ENCODE results near the gene HABP2. TPM values are rescaled to one million over a fixed set of nuclear protein-coding genes. Genes with fewer than 3 reads are reported as not detected.

Gene HABP2
- total RNA-seq, 1 donor from 2014 or later = 0.11 TPM

DNA sequence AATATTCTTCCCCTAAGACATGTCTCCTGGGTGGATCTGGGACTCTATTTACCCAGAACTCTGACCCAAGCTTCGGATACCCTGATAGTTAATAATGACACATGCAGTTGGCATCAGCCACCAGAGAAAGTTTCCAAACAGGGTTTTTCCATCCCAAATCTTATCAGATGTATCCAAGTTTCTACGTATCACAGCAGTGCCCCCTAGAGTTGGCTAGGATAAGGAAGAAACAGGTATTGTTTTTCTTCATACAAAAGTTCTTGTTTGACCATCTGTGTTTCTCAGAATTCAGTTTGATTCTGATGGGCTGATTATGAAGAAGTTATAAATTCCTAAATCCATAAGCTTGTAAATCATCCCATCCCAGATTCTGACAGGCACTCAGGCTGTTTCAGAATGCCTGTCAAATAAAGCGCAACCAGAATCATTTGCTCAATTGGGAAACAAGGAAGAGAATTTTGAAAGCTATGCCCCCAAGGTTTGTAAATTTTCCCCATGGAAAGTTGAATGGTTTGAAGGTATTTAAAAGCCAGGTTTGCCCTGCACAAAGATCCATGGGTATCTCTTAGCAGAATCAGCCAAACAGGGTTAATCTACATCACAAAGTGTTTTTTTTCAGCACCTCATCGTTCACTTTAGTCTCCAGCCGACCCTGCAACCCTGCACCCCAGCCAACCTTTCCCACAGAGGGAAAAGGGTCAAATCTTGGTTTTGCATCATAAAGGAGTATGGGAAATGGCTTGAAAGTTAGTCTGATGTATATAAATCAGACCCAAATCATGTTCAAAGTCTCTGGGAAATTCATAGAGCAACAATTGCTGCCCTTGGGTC is 63.6 kb downstream of the HABP2 start:
- no peaks in the 10 kb centered on the region for H3K36me3 Mint-ChIP-seq (ENCODE audit: unreplicated experiment)
- TF ChIP-seq, protein P1, sequence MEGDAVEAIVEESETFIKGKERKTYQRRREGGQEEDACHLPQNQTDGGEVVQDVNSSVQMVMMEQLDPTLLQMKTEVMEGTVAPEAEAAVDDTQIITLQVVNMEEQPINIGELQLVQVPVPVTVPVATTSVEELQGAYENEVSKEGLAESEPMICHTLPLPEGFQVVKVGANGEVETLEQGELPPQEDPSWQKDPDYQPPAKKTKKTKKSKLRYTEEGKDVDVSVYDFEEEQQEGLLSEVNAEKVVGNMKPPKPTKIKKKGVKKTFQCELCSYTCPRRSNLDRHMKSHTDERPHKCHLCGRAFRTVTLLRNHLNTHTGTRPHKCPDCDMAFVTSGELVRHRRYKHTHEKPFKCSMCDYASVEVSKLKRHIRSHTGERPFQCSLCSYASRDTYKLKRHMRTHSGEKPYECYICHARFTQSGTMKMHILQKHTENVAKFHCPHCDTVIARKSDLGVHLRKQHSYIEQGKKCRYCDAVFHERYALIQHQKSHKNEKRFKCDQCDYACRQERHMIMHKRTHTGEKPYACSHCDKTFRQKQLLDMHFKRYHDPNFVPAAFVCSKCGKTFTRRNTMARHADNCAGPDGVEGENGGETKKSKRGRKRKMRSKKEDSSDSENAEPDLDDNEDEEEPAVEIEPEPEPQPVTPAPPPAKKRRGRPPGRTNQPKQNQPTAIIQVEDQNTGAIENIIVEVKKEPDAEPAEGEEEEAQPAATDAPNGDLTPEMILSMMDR (IDR thresholded peaks at IDR 0.05) = peak; percentile 43
- H3K4me3 Mint-ChIP-seq (ENCODE audit: unreplicated experiment) = no peak overlapping the region
- peaks cover 79% of the 10 kb centered on the region for H3K27me3 Mint-ChIP-seq (ENCODE audit: unreplicated experiment)
- no peak for DNase-seq (ENCODE audit: extremely low spot score, unreplicated experiment)
- H3K27ac Mint-ChIP-seq (ENCODE audit: unreplicated experiment) = no peak overlapping the region
- no peaks in the 10 kb centered on the region for H3K9me3 Mint-ChIP-seq (ENCODE audit: unreplicated experiment)
- H3K4me1 Mint-ChIP-seq (ENCODE audit: unreplicated experiment) = no peaks in the 10 kb centered on the region

DNA sequence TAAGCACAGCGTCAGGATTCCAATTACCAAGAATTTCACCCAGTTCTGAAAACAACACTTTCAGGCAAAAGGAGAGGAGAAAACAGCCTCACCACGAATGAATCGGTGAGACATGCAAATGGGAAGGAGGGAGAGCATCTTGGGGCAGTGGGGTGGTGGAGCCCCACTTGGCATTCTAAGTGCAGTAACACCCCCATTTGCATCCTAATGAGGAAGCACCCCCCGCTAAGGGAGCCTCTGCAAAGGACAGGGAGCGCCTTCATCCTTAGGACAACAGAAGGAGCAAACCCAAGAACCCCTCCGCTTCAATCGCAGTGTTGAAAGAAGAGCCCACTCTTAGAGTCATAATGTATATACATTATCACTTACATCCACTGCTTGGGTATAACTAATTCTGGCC is 64.2 kb downstream of the HABP2 start:
- no peaks in the 10 kb centered on the region for H3K4me1 Mint-ChIP-seq (ENCODE audit: unreplicated experiment)
- TF ChIP-seq, protein P1 (IDR thresholded peaks at IDR 0.05) = no peak
- no peaks in the 10 kb centered on the region for H3K9me3 Mint-ChIP-seq (ENCODE audit: unreplicated experiment)
- DNase-seq (ENCODE audit: extremely low spot score, unreplicated experiment) = no peak
- no peak overlapping the region for H3K27ac Mint-ChIP-seq (ENCODE audit: unreplicated experiment)
- H3K36me3 Mint-ChIP-seq (ENCODE audit: unreplicated experiment) = no peaks in the 10 kb centered on the region
- no peak overlapping the region for H3K4me3 Mint-ChIP-seq (ENCODE audit: unreplicated experiment)
- peaks cover 77% of the 10 kb centered on the region for H3K27me3 Mint-ChIP-seq (ENCODE audit: unreplicated experiment)

DNA sequence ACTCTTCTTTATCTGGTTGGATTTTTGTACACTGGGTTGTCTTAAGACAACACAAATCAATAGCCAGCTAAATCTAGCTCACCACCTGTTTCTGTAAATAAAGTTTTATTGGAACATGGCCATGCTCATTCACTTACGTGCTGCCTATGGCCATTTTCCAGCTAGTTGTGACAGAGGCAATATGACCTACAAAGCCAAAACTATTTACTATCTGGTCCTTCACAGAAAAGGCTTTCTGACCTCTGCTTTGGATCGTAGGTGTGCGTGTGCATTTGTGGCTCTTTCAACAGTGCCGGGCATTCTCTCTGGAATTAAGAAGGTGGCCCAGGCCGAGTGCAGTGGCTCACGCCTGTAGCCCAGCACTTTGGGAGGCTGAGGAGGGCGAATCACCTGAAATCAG is 65.5 kb downstream of the HABP2 start:
- Mint-ChIP-seq H3K4me1 (ENCODE audit: unreplicated experiment) (no peaks in the 10 kb centered on the region), H3K27me3 (ENCODE audit: unreplicated experiment) (peaks cover 76% of the 10 kb centered on the region)

DNA sequence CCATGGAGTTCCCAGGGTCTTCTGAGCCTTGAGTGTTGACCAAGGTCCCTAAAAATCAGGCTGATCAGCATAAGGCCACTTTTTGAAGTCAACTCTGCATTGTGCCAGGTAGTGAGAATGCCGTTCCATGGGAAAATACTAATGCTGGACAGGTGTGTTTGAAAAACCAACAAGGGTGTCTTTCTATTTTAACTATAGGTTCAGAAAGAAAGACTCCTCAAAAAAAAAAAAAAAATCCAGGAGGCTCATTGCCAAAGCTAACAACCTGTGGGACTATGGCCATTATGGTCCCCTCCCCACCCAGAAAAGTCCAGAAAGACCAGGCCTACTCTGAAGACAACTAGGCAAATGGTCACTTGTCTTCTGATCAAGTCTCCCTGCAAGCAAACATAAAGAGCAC is 66.5 kb downstream of the HABP2 start:
- Mint-ChIP-seq H3K36me3 (ENCODE audit: unreplicated experiment) (no peaks in the 10 kb centered on the region), H3K9me3 (ENCODE audit: unreplicated experiment) (no peaks in the 10 kb centered on the region), H3K4me1 (ENCODE audit: unreplicated experiment) (no peaks in the 10 kb centered on the region), H3K27ac (ENCODE audit: unreplicated experiment) (no peak overlapping the region), H3K4me3 (ENCODE audit: unreplicated experiment) (no peak overlapping the region), H3K27me3 (ENCODE audit: unreplicated experiment) (peaks cover 76% of the 10 kb centered on the region)
- TF ChIP-seq, protein P1 (IDR thresholded peaks at IDR 0.05) = no peak
- DNase-seq (ENCODE audit: extremely low spot score, unreplicated experiment) = no peak

More for the DNA sequence above, 65.5 kb downstream of the HABP2 start:
- H3K4me3 Mint-ChIP-seq (ENCODE audit: unreplicated experiment) = no peak overlapping the region
- TF ChIP-seq, protein P1 (IDR thresholded peaks at IDR 0.05) = no peak
- DNase-seq (ENCODE audit: extremely low spot score, unreplicated experiment) = no peak
- no peaks in the 10 kb centered on the region for H3K9me3 Mint-ChIP-seq (ENCODE audit: unreplicated experiment)
- no peaks in the 10 kb centered on the region for H3K36me3 Mint-ChIP-seq (ENCODE audit: unreplicated experiment)
- no peak overlapping the region for H3K27ac Mint-ChIP-seq (ENCODE audit: unreplicated experiment)

DNA sequence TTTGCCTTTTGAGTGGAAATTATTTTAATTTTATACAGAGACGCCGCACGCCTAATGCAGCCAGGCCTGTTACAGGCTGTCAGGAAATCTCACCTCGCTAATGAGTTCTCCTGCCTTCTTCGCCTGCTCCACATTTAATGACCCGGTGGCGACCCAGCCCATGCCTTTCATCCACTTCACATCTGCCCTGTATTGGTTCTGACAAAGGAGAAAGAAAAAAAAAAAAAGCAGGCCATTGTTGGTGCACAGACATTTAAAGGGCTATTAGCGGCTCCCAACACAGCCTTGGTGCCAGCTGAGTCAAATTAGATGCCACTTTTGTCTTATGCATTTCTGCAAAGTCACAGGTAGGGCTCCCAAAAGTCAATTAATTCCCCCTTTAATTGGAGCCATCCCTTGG is 67.7 kb downstream of the HABP2 start:
- Mint-ChIP-seq H3K9me3 (ENCODE audit: unreplicated experiment) (no peaks in the 10 kb centered on the region), H3K27me3 (ENCODE audit: unreplicated experiment) (peaks cover 68% of the 10 kb centered on the region), H3K4me3 (ENCODE audit: unreplicated experiment) (no peak overlapping the region), H3K27ac (ENCODE audit: unreplicated experiment) (no peak overlapping the region), H3K4me1 (ENCODE audit: unreplicated experiment) (no peaks in the 10 kb centered on the region), H3K36me3 (ENCODE audit: unreplicated experiment) (no peaks in the 10 kb centered on the region)
- TF ChIP-seq, protein P1 (IDR thresholded peaks at IDR 0.05) = no peak
- no peak for DNase-seq (ENCODE audit: extremely low spot score, unreplicated experiment)
